ENCODE results near the gene CAPS2.
A peak's percentile ranks its signal among the peaks of the same experiment; 100 is the strongest.

The CAPS2 gene

DNA sequence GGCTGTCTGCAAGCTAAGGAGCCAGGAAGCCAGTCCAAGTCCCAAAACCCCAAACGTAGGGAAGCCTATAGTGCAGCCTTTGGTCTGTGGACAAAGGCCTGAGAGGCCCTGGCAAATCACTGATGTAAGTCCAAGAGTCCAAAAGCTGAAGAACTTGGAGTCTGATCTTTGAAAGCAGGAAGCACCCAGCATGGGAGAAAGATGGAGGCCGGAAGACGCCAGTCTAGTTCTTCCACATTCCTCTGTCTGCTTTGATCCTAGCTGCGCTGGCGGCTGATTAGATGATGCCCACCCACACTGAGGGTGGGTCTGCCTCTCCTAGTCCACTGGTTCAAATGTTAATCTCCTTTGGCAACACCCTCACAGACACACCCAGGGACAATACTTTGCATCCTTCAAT is 58.5 kb downstream of the CAPS2 start:
- Mint-ChIP-seq H3K27ac (no peak overlapping the region), H3K4me3 (no peak overlapping the region), H3K4me1 (ENCODE audit: low read depth) (no peaks in the 10 kb centered on the region), H3K36me3 (ENCODE audit: low read depth) (no peaks in the 10 kb centered on the region), H3K27me3 (no peaks in the 10 kb centered on the region), H3K9me3 (no peaks in the 10 kb centered on the region)

DNA sequence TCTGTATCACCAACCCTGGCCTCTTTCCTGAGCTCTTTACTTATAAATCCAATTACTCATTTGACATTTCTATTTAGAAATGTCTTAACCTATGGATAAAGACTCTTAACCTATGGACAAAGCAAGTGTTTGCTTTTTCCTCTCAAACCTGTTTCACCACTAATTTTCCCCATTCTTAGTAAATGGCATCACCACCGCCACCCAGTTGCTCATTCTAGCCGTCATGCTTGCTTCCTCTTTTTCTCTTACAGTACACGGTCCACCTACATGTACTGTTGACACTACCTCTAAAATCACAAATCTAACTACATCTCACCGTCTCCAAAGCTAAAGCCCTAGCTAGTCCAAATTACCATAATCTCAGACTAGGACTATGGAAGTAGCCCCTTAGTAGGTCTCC is 60.0 kb downstream of the CAPS2 start:
- peaks cover 4% of the 10 kb centered on the region for H3K9me3 Mint-ChIP-seq
- H3K27ac Mint-ChIP-seq = no peak overlapping the region
- H3K27me3 Mint-ChIP-seq = peaks cover 4% of the 10 kb centered on the region
- H3K36me3 Mint-ChIP-seq (ENCODE audit: low read depth) = no peaks in the 10 kb centered on the region
- no peak overlapping the region for H3K4me3 Mint-ChIP-seq
- H3K4me1 Mint-ChIP-seq (ENCODE audit: low read depth) = no peaks in the 10 kb centered on the region

GRCh38 chr12:75269209-75269608 is 60.9 kb downstream of the CAPS2 start:
- Mint-ChIP-seq H3K27ac (no peak overlapping the region), H3K9me3 (peaks cover 4% of the 10 kb centered on the region), H3K27me3 (peaks cover 4% of the 10 kb centered on the region), H3K36me3 (ENCODE audit: low read depth) (no peaks in the 10 kb centered on the region), H3K4me3 (no peak overlapping the region), H3K4me1 (ENCODE audit: low read depth) (no peaks in the 10 kb centered on the region)

GRCh38 chr12:75260316-75260715 is 69.8 kb downstream of the CAPS2 start:
- Mint-ChIP-seq H3K4me3 (no peak overlapping the region), H3K4me1 (ENCODE audit: low read depth) (peaks cover 7% of the 10 kb centered on the region), H3K36me3 (ENCODE audit: low read depth) (no peaks in the 10 kb centered on the region), H3K27ac (no peak overlapping the region), H3K27me3 (no peaks in the 10 kb centered on the region), H3K9me3 (no peaks in the 10 kb centered on the region)

DNA sequence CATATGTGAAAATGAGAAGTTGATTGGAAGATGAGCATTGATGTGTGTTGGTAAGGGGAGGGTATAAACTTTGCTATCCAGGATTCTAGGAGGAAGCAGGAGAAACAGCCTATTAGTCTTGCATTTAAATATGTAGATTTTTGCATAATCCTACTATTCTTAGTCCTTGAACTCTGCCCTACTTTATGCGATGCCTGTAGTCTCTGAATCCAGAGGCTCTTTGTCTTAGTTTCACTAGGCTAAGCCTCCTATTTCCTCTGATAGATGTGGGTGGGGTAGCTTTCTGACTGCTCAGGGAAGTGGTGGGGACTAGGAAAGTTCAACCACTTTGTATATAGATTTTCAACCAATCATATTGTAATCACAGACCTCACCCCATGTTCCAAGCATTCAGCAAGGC is 71.0 kb downstream of the CAPS2 start:
- Mint-ChIP-seq H3K4me3 (no peak overlapping the region), H3K27ac (no peak overlapping the region), H3K27me3 (no peaks in the 10 kb centered on the region), H3K36me3 (ENCODE audit: low read depth) (no peaks in the 10 kb centered on the region), H3K4me1 (ENCODE audit: low read depth) (peaks cover 7% of the 10 kb centered on the region), H3K9me3 (no peaks in the 10 kb centered on the region)

GRCh38 chr12:75257510-75257909 is 72.6 kb downstream of the CAPS2 start:
- Mint-ChIP-seq H3K27ac (peak overlapping the region; percentile 7), H3K27me3 (no peaks in the 10 kb centered on the region), H3K4me1 (ENCODE audit: low read depth) (peaks cover 7% of the 10 kb centered on the region), H3K36me3 (ENCODE audit: low read depth) (no peaks in the 10 kb centered on the region), H3K9me3 (no peaks in the 10 kb centered on the region), H3K4me3 (peak overlapping the region; percentile 15)

GRCh38 chr12:75245108-75245507 is 85.0 kb downstream of the CAPS2 start:
- Mint-ChIP-seq H3K27me3 (no peaks in the 10 kb centered on the region), H3K4me3 (no peak overlapping the region), H3K9me3 (peaks cover 4% of the 10 kb centered on the region)

GRCh38 chr12:75239987-75240386 is 90.1 kb downstream of the CAPS2 start:
- H3K4me1 Mint-ChIP-seq (ENCODE audit: low read depth) = no peaks in the 10 kb centered on the region
- H3K4me3 Mint-ChIP-seq = no peak overlapping the region
- H3K9me3 Mint-ChIP-seq = peaks cover 4% of the 10 kb centered on the region
- no peaks in the 10 kb centered on the region for H3K36me3 Mint-ChIP-seq (ENCODE audit: low read depth)
- no peaks in the 10 kb centered on the region for H3K27me3 Mint-ChIP-seq
- H3K27ac Mint-ChIP-seq = no peak overlapping the region

More at GRCh38 chr12:75245108-75245507, 85.0 kb downstream of the CAPS2 start:
- H3K27ac Mint-ChIP-seq = no peak overlapping the region
- H3K36me3 Mint-ChIP-seq (ENCODE audit: low read depth) = no peaks in the 10 kb centered on the region
- no peaks in the 10 kb centered on the region for H3K4me1 Mint-ChIP-seq (ENCODE audit: low read depth)

DNA sequence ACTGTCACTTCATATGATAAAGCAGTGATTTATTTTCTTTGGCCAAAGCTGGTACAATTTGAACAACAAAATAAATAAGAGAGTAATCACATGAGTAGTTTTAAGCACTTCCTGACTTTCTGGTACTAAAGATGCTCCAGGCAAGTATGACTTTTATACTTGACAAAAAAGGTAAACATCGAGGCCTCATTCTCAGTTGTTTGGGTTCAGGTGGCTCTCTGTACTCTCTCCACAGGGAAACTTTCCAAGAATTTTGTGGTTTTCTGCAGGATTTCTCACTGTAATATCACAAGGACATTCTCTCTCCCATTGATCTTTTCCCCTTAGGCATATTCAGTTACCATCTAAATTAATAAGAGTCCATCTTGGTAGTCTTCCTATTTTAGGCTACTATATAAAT is 93.9 kb downstream of the CAPS2 start:
- peaks cover 10% of the 10 kb centered on the region for H3K9me3 Mint-ChIP-seq
- H3K27ac Mint-ChIP-seq = no peak overlapping the region
- no peaks in the 10 kb centered on the region for H3K36me3 Mint-ChIP-seq (ENCODE audit: low read depth)
- peaks cover 3% of the 10 kb centered on the region for H3K27me3 Mint-ChIP-seq
- H3K4me3 Mint-ChIP-seq = no peak overlapping the region
- no peaks in the 10 kb centered on the region for H3K4me1 Mint-ChIP-seq (ENCODE audit: low read depth)

DNA sequence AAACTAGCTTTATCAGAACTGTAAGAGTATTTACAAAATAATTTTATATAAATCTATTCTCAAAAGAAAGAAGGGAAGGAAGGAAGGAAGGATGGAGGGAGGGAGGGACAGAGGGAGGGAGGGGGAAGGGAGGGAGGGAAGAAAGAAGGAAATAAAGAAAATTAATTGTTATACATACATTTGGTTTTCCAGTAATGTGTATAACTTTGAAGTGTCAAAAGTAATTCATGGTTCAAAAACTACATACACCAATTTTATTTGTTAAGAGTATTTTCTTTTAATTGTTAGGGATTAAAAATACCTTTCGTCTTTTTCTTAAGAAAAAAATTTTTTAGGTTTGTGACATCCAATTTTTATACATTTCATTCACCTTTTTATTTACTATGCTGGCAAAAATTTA is 103.0 kb downstream of the CAPS2 start:
- Mint-ChIP-seq H3K4me3 (no peak overlapping the region), H3K9me3 (peaks cover 10% of the 10 kb centered on the region), H3K4me1 (ENCODE audit: low read depth) (no peaks in the 10 kb centered on the region), H3K27me3 (peaks cover 4% of the 10 kb centered on the region), H3K27ac (no peak overlapping the region), H3K36me3 (ENCODE audit: low read depth) (no peaks in the 10 kb centered on the region)

Data from stimulated activated naive CD8-positive, alpha-beta T cell treated with anti-CD3 and anti-CD28 coated beads, Interleukin-15, Interleukin-2, amounts not matched to agents 100 ng/mL and 50 ng/mL, for 24 hours (primary cell).